NB4 (cell line): ENCODE data around the gene ORM1.

ENCODE experiments used
- TF ChIP-seq, protein P1 (sequence below): IDR thresholded peaks from one replicate; pipeline ENCODE4 v1.5.1; 2012; ENCODE audit warnings: low read depth, low read length
- TF ChIP-seq, protein P2 (sequence below): IDR thresholded peaks from 2 replicates; pipeline ENCODE4 v1.6.1; 2011; ENCODE audit warnings: low read depth, low read length

- TF ChIP-seq, protein P1, sequence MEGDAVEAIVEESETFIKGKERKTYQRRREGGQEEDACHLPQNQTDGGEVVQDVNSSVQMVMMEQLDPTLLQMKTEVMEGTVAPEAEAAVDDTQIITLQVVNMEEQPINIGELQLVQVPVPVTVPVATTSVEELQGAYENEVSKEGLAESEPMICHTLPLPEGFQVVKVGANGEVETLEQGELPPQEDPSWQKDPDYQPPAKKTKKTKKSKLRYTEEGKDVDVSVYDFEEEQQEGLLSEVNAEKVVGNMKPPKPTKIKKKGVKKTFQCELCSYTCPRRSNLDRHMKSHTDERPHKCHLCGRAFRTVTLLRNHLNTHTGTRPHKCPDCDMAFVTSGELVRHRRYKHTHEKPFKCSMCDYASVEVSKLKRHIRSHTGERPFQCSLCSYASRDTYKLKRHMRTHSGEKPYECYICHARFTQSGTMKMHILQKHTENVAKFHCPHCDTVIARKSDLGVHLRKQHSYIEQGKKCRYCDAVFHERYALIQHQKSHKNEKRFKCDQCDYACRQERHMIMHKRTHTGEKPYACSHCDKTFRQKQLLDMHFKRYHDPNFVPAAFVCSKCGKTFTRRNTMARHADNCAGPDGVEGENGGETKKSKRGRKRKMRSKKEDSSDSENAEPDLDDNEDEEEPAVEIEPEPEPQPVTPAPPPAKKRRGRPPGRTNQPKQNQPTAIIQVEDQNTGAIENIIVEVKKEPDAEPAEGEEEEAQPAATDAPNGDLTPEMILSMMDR: no peak
- TF ChIP-seq, protein P2, sequence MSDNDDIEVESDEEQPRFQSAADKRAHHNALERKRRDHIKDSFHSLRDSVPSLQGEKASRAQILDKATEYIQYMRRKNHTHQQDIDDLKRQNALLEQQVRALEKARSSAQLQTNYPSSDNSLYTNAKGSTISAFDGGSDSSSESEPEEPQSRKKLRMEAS: no peak
Measured at GRCh38 chr9:114304416-114305188, 18.3 kb upstream of the ORM1 start.
